BE2C (cell line): ENCODE measurements around the gene MRPL34.

Experiments
- DNase-seq: peaks from one replicate; pipeline ENCODE4 v3.0.0-alpha.2; 2020
- H3K27me3 ChIP-seq: fragments of 250-450 bp; sonication (Bioruptor Pico); 2 replicates; pipeline ENCODE4 v1.5.1; 2020; ENCODE audit warnings: mild to moderate bottlenecking
- H3K36me3 ChIP-seq: fragments of 250-450 bp; sonication (Bioruptor Pico); 2 replicates; pipeline ENCODE4 v1.5.1; 2020; ENCODE audit warnings: mild to moderate bottlenecking
- H3K4me1 ChIP-seq: fragments of 250-450 bp; sonication (Bioruptor Pico); 2 replicates; pipeline ENCODE4 v1.5.1; 2020
- H3K4me3 ChIP-seq: 2 replicates; pipeline ENCODE4 v1.5.1; 2011; ENCODE audit warnings: low read depth, low read length
- H3K9me3 ChIP-seq: fragments of 250-450 bp; sonication (Bioruptor Pico); 2 replicates; pipeline ENCODE4 v1.5.1; 2020
- CTCF ChIP-seq: IDR thresholded peaks from 2 replicates; pipeline ENCODE4 v1.5.1; 2012; ENCODE audit warnings: mild to moderate bottlenecking, low read depth, low read length

MRPL34 gene

GRCh38 chr19:17327654-17328516, 22.2 kb downstream of the MRPL34 start:
- no peak for TF ChIP-seq CTCF
- no peak overlapping the region for H3K4me3 ChIP-seq
- no peaks in the 10 kb centered on the region for H3K36me3 ChIP-seq
- no peaks in the 10 kb centered on the region for H3K9me3 ChIP-seq
- no peak for DNase-seq
- no peaks in the 10 kb centered on the region; the same call in 1 of the 2 replicates for H3K4me1 ChIP-seq
- no peaks in the 10 kb centered on the region for H3K27me3 ChIP-seq

GRCh38 chr19:17328517-17329365, 23.1 kb downstream of the MRPL34 start:
- H3K4me1 ChIP-seq = no peaks in the 10 kb centered on the region; the same call in 1 of the 2 replicates
- no peak overlapping the region for H3K4me3 ChIP-seq
- no peaks in the 10 kb centered on the region for H3K36me3 ChIP-seq
- no peaks in the 10 kb centered on the region for H3K9me3 ChIP-seq
- no peak for TF ChIP-seq CTCF
- no peak for DNase-seq
- no peaks in the 10 kb centered on the region for H3K27me3 ChIP-seq

- DNase-seq = no peak
- Histone ChIP-seq H3K4me1 (no peaks in the 10 kb centered on the region; the same call in 1 of the 2 replicates), H3K36me3 (no peaks in the 10 kb centered on the region), H3K9me3 (no peaks in the 10 kb centered on the region), H3K4me3 (no peak overlapping the region), H3K27me3 (no peaks in the 10 kb centered on the region)
- TF ChIP-seq CTCF = no peak
Observed at GRCh38 chr19:17329366-17330261, 23.9 kb downstream of the MRPL34 start.

- DNase-seq = no peak
- Histone ChIP-seq H3K4me3 (no peak overlapping the region), H3K9me3 (no peaks in the 10 kb centered on the region), H3K36me3 (no peaks in the 10 kb centered on the region), H3K27me3 (no peaks in the 10 kb centered on the region), H3K4me1 (no peaks in the 10 kb centered on the region; the same call in 1 of the 2 replicates)
- no peak for TF ChIP-seq CTCF
Observed at GRCh38 chr19:17330262-17331044, 24.8 kb downstream of the MRPL34 start.

- no peaks in the 10 kb centered on the region for H3K9me3 ChIP-seq
- no peak overlapping the region for H3K4me3 ChIP-seq
- DNase-seq = no peak
- no peak for TF ChIP-seq CTCF
- H3K36me3 ChIP-seq = no peaks in the 10 kb centered on the region
- no peaks in the 10 kb centered on the region for H3K27me3 ChIP-seq
- no peaks in the 10 kb centered on the region; the same call in 1 of the 2 replicates for H3K4me1 ChIP-seq
Observed at GRCh38 chr19:17331045-17331558, 25.4 kb downstream of the MRPL34 start.
